HG02970 (cell line): ENCODE results near the gene RCE1.

Source experiments
- ATAC-seq: cut with Tn5 transposase; IDR thresholded peaks from one replicate; pipeline ENCODE4 v1.9.1; 2021; ENCODE audit warnings: mild to moderate bottlenecking, moderate library complexity, moderate number of reproducible peaks; ENCODE audit not compliant: unreplicated experiment, low FRiP score

RCE1 gene

GRCh38 chr11:66855574-66856495 lies 12.6 kb downstream of the RCE1 start:
- ATAC-seq: peak; percentile 59

DNA sequence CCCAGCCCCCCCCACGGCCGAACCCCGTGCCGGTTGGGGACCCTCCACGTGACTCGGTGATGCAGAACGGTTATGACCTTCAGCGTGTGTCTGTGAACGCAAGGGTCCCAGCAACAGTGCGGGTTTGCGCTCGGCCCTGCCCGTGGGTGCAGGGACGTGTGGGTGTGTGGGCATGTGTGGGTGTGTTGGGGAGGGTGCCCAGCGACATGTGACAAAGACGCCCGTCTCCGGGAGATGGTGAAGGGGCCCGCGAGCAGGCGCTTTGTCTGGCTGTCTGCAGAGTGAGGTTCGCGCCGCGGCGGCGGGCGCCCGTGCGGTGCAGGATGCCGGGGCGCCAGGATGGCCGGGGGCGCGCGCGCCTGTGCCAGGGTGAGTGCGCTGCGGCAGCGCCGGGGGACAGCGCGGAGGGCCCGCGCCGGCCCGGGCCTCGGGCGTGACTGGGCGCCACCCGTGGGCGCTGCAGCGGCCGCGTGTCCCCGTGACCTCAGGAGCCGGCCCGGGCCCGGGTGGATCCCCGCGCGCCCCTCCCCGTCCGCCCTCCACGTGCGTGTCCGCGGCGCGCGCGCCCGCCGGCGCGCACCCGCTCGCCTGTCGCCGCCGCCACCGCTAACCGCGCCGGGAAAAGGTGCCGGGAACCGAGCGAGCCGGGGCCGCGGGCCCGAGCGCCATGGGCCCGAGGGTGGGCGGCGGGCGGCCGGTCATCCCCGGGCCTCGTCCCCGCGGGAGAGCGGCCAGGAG lies 13.4 kb downstream of the RCE1 start, which contains the start of gene LRFN4:
LRFN4 (plus strand) TSS at position 569 of the 738 bp plus-strand sequence. CDS start 681 bp downstream, outside the sequence.
- ATAC-seq: peak; percentile 35

DNA sequence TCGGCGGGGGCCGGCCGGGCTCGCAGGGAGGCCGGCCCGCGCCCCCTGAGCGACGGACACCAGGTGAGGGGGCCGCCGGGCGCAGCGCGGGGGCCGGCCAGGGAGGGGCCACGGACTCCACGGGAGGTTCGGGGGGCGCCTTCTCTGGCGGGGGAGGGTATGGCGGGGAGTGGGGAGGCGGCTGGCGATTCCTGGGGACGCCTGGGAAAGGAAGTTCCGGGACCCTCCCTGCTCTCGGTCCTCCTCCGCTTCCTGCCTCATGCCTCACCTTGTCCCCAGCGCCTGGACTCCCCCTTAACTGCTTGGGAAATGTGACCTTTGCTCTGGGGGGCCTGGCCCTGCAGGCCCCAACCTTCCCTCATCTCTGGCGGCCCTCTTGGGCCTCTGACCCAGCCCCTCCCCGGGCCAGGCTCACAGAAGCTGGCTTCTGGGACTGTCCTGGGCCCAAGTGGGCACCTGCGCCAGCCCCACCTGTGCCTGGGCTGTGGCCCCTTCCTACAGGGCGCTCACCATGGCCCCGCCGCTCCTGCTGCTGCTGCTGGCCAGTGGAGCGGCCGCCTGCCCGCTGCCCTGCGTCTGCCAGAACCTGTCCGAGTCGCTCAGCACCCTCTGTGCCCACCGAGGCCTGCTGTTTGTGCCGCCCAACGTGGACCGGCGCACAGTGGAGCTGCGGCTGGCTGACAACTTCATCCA lies 14.1 kb downstream of the RCE1 start:
- ATAC-seq: no peak

- no peak for ATAC-seq
These were observed 14.6 kb downstream of the RCE1 start for GRCh38 chr11:66857927-66858185.

DNA sequence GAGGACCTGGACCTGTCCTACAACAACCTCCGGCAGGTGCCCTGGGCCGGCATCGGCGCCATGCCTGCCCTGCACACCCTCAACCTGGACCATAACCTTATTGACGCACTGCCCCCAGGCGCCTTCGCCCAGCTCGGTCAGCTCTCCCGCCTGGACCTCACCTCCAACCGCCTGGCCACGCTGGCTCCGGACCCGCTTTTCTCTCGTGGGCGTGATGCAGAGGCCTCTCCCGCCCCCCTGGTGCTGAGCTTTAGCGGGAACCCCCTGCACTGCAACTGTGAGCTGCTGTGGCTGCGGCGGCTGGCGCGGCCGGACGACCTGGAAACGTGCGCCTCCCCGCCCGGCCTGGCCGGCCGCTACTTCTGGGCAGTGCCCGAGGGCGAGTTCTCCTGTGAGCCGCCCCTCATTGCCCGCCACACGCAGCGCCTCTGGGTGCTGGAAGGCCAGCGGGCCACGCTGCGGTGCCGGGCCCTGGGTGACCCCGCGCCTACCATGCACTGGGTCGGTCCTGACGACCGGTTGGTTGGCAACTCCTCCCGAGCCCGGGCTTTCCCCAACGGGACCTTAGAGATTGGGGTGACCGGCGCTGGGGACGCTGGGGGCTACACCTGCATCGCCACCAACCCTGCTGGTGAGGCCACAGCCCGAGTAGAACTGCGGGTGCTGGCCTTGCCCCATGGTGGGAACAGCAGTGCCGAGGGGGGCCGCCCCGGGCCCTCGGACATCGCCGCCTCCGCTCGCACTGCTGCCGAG lies 15.1 kb downstream of the RCE1 start:
- no peak for ATAC-seq

DNA sequence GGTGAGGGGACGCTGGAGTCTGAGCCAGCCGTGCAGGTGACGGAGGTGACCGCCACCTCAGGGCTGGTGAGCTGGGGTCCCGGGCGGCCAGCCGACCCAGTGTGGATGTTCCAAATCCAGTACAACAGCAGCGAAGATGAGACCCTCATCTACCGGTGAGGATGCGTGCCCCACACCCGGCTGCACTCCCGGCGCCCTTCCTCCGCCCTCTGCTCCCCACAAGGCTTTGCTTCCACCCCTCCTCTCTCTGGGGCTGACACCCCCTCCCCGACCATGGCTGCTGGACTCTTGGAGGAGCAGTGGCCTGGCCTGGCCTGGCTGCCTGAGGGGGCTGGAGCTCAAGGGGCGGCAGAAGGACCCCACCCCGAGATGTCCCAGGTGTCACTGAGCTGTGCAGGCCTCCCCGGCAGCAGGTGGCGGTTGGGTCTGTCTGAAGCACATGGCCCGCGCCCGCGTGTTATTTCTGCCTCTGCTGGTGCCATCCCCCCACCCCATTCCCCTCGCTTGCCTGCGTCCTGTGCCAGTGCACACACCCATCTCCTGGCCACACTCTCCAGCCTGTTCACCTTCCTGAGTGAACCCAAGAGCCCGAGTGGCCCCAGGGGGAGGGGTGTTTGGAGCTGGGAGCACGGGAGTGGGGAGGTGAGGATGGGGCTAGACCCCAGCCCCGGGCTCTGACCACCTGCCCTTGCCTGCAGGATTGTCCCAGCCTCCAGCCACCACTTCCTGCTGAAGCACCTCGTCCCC lies 15.9 kb downstream of the RCE1 start:
- no peak for ATAC-seq

- ATAC-seq: no peak
These were observed 16.6 kb downstream of the RCE1 start for GRCh38 chr11:66859686-66860448.

DNA sequence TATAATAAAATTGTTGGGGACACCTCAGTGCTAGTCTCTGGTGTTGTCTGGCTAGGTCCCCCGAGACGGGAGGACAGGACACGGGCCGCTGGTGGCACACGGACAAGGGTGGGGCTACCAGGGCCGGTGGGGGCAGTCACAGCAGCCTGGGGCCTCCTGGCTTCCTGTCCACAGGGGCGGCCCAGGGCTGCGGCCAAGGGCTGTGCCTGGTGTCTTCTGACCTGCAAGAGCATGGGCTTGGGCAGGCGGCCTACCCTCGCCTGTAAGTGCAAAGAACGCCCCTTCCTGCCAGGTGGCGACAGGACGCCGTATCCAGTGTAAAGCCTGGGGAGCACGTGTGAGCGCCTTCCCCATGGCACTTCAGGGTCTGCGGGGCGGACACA lies 17.2 kb downstream of the RCE1 start:
- no peak for ATAC-seq

- no peak for ATAC-seq
These were observed 18.0 kb downstream of the RCE1 start for GRCh38 chr11:66861038-66861773.

GRCh38 chr11:66861774-66862558 lies 18.7 kb downstream of the RCE1 start:
- no peak for ATAC-seq

- ATAC-seq: no peak
These were observed 19.4 kb downstream of the RCE1 start for GRCh38 chr11:66862559-66863037.

DNA sequence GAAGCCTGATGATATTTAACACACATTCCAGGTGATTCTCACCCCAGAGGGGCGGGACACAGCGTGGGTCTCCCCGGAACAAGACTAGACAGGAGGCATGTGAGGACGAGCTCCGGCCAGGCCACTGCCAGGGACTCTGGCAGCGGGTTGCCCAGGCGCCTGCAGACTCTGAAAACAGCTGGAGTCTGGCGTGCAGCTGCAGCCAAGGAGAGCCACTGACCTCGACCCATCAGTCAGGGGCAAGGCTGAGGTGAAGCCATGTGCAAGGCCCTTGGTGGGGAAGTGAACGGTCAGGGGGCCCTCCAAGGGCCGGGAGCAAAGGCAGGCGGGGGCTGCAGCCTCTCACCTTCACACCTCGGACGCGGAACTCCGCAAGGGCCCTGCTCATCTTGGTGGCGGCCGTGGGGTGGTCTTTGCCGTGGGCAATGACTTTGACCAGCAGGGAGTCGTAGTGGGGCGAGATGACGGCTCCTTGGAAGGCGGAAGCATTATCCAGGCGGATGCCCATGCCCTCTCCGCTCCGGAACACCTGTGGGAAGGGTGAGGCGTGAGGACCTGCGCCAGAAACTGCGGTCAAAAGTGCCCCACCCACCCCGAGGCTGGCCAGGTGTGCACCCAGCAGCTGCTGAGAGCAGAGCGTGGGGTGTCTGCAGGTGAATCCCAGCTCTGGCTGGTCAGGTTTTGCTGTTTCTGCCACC lies 20.3 kb downstream of the RCE1 start:
- ATAC-seq: no peak

DNA sequence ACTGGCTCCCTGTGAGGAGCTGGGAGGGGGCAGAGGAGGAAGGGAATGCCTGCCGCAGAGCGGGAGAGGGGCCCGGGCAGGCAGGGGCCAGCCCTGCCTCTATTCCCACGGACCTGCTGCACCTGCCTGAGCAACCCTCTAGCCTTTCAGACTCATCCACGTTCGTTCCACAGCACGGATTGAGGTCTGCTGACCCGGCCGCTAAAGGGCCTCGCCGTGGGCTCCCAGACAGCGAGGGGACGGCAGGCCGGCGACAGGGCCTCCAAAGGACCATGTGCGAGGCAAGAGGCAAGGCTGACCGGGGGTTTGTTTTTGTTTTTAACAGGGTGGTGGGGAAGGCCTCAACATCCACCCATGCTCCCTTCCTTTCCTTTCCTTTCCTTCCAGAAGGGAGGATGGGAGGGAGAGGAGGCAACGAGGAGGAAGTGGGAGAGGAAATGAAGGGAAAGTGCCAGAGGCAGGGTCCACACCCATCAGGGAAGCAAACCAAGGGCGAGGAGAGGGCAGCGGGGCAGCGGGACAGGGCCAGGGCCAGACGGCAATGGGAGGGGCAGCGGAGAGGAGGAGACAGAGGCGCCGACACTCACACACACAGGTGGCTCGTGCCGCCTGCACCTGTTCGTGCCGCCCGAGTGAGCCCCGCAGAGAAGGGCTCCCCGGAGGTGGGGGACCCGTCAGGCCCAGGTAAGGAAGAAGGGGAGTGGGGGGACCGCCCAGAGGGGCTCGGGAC lies 21.1 kb downstream of the RCE1 start:
- no peak for ATAC-seq

GRCh38 chr11:66864924-66865697 lies 21.9 kb downstream of the RCE1 start:
- no peak for ATAC-seq

- ATAC-seq: no peak
These were observed 22.8 kb downstream of the RCE1 start for GRCh38 chr11:66866007-66866406.
